Esophagus mucosa (tissue), 1 donor: ENCODE measurements around the gene STON2. TPM values are rescaled to one million over a fixed set of nuclear protein-coding genes. Genes with fewer than 3 reads are reported as not detected.
A peak's percentile ranks its signal among the peaks of the same experiment; 100 is the strongest.
"Not testable (repeated sequence)": the region's sequence is repeated elsewhere in the genome, so short reads cannot be mapped to it uniquely, and the experiment has no call there.

Experiments used
- ATAC-seq: fragments of 200-7000 bp; cut with Tn5 transposase; one replicate; pipeline ENCODE4 v1.9.1; 2020
- total RNA-seq: library from RNA; stranded (reverse); gene quantifications from one replicate; pipeline ENCODE4 v1.2.4, GENCODE V29; 2023
- donor health status: DM: yes; HTN: yes; CAD: no.

The STON2 gene
- total RNA-seq, 1 donor from 2014 or later: 54.0 TPM

DNA sequence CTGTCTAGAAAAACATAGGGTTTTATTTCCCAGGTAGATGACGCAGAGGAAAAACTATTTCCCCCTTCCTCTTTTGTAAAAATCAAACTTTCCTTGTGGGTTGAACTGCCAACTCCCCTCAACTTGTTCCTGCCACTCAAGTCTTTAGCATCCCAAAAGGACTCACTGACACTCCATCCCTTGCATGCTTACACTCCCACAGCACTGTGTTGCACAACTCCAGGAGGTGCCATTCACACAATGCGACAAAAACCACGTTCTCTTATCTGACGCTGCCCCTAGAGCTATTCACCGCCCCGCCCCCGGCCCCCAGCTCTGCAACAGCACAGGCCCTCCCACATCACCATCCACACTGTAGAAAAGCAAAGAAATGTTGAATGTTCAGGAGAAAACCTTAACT is 16.9 kb upstream of the STON2 start:
- ATAC-seq: no peak

DNA sequence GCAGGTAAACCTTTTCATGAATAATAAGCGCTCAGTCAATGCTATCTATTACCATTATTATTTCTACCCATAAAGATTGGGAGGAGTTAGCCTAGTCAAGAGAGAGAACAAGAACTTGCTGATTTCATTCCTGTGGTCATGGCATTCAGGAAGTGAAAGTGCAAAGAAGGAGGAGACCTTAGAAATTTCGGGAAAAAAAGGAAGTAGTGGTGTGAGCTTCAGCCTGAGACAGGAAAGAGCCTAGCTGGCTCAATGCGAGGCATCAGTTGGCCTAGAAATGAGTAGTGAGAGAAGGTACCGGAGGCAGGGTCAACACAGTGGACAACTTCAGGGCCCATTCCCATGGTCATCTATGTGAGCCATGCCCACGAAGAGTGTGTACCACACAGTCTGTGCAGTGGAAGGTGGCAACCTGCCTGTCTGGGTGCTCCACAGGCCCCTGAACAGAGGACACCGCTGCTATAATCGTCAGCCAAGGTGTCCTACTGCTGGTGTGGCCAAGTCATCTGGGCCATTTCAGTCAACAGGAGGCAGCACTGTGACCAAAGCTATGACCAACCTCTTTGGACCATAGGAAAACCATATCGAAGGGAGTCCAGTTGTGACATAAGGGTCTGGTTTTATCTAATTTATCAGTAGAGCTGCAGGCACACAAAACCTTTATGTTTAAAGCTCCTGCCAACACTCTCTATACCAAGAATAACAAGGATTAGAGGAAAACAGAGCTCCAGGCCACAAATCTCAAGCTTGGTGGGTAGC is 16.2 kb upstream of the STON2 start:
- no peak for ATAC-seq

DNA sequence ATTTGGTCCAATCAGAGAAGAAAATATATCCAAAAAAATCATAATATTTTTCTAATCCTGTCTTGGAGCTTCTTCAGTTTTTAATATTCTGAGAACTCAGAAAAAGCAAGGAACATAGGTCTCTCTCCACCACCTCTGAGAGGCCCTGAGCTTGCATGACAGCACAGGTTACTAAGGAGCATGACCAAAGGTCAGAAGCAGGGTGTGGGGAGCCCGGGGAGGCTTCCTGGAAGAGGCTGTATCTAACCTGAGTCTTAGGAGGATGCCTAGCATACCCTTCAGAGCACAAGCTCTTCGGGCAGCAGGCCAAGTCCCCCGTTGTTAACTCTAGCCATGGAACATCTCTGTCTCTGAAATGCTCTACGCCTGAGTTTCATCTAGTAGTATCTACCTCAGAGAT is 15.7 kb upstream of the STON2 start:
- ATAC-seq: no peak

DNA sequence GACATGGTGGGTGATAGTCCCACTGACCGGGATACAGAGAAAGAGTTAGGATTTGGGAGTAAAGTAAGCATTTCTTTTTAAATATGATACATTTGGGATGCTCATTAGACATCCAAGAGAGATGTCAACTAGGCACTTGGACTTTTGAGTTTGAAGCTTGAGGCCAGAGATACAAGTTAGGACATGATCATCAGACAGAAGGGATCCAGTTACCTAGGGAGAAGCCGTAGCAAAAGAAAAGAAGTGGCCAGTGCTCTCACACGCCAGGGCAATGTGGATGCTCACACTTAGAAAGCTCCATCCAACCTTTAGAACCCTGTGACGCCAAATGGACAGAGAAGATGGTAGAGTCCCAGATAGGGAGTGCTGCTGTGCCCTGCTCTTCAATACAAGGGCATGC is 14.0 kb upstream of the STON2 start:
- ATAC-seq: no peak

DNA sequence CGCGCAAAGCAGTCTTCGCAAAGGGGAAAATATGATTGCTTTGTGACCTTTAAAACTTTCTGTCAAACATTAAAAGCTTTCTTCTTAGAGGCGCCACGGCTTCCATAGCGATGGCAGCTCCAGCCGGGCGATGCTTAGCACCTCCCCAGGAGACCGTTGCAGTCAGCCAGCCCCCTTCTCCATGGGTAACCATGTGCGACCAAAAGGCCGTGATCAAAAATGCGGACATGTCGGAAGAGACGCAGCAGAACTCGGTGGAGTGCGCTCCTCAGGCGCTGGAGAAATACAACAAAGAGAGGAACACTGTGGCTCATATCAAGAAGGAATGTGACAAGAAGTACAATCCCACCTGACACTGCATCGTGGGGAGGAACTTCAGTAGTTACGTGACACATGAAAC is 12.7 kb upstream of the STON2 start:
- no peak for ATAC-seq

DNA sequence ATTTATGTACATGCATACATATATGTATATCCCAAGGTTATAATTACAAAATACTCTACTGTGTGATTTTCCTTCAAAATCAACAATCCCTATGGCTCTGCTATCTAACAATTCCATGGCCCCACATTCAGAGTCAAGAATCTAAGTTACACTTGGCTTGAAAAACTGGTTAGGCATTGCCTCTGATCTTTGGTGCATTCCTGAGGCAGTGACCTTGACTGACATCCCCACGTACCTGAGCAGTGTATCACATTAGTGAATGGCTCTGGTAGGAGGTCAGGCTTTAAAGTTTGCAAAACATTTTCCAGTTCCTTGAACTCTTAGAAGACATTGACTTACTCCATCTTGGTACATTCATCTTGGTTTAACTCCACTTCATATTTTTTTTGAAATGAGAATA is 8.5 kb upstream of the STON2 start:
- ATAC-seq: peak; percentile 82

DNA sequence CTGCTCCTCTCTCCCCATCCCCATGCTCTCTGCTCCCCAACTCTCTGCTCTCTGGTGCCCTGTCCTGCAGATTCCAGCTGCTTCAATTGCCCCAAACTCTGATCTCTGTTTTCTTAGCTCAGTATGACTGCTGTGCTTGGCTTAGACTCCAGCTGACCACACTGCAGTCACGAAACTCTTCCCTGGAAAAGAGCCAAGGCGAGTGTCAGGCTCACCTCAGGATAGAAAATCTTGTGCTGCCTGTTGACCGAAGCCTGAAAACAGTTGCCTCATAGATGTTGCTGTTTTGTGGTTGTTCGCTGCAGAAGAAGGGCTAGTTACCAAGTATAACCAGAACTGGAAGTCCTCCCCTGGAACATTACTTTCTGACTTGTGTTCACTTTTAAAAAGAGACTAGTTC is 6.7 kb upstream of the STON2 start:
- peak; percentile 19 for ATAC-seq

DNA sequence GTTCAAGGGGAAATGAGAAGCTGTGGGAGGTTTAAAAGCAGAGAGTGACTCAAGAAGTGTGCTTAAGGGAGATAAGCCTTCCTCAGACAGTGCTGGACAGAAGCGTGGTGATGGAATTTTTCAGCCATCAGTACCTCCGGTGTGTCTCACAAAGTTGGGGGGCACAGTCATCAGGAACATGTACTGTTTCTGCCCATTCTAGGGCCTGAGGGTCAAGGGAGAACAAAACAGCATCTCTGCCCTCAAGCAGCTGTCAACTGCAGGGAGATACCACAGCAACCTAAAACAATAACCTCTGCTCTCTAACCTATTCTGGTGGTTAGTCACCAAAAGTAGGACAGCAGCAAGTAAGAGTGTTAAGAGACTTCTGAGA is 2.0 kb upstream of the STON2 start:
- no peak for ATAC-seq

DNA sequence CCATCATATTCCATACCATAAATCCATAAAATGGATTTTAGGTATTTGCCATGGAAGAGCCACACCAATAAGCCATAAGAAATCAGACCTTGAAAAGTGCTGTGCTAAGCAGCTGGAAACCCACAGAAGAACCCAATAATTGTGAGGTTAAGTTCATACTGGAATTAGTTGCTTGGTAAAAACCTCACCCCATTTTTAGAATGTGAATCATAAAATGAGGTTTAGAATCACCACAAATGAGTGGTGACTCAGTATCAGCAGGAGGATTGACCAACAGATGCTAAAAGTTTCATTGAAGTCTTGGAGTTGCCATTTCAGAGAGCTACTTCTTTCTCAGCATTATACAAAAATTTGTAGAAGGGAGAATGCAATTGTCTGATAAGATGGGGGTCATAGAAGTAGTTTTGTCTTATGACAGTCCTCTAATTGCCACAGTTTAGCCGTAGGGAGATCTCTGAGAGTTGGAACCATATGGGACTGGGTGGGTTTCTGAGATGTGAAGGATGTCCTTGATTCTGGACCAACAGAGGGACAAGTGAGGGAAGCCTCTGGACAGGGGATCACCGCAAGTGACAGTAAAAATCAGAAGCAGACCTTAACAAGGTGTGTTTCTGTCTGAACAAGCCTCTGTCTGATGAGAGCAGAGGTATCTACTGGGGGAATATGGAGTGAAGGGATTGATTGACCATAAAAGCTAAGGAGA is 1.4 kb upstream of the STON2 start:
- peak; percentile 80 for ATAC-seq

DNA sequence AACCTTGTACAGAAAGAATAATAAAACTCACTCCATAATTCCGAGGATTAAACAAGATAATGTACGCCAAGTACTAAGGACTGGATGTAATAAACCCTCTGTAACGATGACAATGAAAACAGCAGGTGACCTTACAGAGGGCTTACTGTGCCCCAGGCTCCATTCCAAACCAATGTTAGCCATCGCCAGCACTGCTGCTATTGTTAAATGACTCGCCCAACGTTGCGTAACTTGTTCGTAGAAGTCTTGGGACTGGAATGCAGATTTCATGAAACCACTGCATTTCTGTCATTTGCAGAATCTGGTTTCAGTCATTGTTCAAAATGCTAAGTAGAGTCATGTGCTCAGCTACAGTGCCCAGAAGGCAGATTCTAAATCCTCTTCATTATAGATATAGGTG is 728 bp upstream of the STON2 start:
- ATAC-seq: peak; percentile 90

DNA sequence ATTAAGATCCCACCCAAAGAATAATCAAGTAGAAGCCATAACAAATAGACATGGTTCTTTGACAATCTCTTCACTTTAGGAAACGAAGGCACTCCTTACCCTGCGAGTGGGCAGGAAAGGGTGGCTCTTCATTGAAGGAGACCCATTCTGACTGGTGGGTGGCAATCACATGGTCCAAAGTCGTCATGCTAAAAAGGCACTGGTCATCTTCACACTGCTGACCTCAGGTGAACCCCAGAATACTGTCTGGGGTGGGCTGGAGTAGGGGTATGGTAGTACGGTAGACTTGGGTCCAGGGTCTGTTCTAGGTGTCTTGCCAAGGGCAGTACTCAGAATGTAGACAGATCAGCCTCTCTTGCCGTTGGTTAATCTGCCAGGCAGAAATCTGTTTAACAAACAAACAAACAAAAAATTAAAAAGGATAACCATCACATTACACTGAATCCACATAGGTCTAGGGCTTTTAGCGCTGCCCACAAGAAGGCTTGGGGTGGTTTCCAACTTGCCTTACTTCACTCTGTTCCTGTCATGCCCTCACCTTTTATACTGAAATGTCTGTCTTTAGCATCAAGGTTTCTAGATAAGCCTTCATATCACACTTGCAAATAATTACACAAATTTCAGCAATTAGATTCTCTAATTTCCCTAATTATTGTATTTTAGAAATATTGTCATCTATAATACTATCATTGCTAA is 1.8 kb downstream of the STON2 start:
- no peak for ATAC-seq

DNA sequence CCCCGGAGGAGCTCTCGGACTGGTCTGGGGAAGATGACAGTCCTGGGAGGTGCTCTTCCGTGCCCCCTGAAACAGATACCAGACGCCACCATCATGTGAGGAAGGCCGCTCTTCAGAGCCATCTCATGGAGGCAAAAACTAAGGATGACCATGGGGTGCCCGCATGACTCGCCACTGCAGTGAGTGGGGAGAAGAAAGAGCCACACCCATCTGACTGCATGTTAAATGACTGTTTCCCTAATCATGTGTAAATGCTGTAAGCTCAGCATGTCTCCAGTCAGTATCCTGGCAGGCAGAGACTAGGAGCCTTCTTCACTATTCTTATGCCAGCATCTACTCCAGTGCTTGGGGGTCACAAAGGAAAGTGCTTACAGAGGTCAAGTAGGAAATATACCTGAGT is 4.0 kb downstream of the STON2 start:
- peak; percentile 43 for ATAC-seq

DNA sequence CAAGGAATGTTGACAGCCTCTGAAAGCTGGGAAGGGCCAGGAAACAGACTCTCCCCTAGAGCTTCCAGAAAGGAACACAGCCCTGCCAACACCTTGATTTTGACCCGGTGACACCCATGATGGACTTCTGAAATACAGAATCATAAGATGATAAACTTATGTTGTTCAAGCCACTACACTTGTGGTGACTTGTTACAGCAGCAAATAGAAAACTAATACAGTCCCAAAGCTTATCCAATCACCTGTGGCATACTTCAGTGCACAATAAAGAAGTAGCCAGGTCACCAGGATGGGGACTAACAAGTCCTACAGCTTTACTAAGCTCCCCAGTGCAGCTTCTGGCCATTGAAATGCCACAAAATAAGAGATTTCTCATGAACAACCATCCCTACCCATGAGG is 5.4 kb downstream of the STON2 start:
- peak; percentile 11 for ATAC-seq

DNA sequence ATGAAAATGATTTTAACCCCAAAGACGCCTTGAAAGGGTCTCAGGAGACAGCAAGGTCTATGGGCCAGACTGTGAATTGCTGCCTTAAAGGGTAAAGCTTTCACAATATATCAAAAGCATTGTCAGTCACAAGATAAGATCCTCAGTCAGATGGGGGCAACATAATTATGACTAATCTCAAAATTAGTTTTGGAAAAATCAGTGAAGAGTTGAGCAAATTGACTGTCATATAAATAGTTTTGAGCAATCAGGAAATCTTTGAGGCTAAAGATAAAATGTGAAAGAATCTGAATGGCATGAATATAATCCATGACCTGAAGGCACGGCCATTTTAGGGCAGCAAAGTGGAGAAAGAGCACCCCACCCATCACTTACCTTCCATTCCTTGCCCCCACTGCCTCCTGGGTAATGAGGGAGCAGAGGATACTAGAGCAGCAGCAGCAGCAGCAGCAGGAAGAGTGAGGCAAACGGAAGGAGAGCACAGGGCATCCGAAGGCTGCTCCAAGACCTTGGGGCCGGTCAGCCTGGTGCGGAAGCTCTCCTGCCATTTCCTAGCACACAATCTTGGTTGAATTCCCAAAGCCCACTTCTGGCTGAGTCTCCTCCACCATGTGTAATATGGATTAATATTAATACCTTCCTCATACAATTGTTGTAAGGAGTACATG is 7.0 kb downstream of the STON2 start:
- ATAC-seq: no peak

DNA sequence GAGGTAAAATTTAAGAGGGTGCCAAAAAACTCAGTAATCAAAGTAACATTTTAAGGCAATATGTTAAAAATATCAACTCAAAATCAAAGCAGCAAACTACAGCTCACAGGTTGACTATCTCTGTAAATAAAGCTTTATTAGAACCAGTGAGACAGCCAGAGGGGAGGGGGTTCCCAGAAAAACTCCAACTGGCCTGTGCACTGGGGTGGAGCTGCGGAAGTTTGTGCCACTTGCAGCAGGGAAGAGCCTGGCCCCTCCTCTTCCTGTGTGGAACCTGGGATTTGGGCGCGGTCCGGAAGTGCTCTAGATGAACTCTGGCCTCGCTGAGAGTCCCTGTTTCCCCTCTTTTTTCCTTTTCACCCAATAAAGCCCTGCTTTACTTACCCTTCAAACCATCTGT is 8.1 kb downstream of the STON2 start:
- no peak for ATAC-seq

DNA sequence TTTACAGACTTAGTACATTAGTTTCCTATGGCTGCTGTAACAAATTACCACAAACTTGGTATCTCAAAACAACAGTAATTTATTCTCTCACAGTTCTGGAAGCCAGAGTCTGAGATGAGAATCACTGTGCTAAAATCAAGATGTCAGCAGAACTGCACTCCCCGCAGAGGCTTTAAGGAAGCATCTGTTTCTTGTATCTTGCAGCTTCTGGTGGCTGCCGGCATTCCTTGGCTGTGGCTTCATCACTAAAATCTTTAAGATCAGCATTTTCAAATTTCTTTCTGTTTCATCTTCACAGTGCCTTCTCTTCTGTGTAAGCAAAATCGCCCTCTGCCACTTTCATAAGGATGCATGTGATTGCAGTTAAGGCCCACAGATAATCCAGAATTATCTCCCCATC is 9.4 kb downstream of the STON2 start:
- ATAC-seq: no peak

DNA sequence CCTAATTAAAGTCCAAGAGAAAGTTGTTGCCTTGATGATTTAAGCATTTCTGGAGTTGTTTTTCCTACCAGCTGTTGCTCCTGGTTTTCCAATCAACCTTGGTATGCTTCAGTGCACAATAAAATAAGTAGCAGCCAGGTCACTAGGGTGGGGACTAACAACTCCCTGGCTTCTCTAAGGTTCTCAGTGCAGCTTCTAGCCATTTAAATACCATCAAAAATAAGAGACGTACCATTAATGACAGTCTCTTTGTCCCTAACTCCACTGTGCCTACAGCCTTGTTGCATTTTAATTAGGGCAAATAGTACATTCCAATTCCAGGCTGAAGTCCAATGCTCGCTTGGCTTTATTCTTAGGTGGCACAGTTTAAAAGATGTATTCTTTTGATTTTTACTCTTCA is 11.8 kb downstream of the STON2 start:
- no peak for ATAC-seq

DNA sequence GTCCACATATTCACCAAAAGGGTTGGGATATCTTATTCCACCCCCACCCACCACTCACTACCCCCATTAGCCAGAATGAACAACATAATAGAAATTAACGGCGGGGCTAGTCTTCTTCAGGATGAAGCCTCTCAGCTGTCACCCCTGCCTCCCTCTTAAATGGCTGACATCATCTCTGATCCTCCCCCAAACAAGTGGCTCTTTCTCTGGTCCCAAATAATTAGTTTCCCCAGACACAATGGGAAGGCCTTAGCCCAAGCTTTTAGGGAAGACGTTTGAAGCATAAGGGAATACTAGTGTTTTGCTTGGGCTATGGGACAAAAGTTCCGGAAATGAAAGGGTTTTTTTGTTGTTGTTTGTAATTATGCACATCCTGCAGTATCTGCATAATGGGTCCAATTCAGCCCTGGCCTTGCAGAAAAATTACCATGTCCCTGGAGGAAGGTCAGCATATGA is 13.8 kb downstream of the STON2 start:
- no peak for ATAC-seq

DNA sequence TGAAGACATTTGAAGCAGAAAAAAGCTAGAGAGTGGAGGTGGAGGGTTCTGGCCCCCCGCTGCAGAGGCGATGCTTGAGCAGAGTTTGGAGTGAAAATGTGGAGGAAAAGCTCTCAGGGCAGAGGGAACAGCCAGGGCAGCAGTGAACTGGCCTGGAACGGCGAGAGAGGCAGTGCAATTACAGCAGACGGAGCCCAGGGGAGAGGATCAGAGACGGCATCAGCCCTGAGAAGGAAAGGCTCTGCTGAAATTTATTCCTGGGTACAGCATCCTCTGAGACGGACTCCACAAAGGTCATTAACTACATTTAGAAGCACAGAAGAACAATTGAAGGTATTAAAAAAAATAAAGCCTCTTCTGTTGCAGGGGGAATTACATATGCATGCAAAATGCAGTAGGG is 14.2 kb downstream of the STON2 start:
- ATAC-seq: no peak

DNA sequence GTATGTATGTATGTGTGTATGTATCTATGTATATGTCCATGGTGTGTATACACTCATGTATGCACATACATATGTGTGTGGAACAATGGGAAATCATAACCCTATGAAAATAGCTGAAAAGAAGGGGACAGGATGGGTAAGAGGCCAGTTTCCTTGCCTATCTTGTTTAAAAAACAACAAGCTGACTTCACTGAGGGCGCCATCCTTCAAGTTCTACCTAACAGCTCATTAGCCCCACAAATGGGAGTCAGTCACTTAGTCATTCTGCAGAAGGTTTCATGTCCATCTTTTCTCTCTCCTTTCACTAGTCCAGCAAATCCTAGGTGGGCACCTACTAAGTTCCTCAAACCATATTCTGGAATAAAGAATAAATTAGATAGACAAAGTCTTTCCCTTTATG is 14.7 kb downstream of the STON2 start:
- ATAC-seq: no peak

DNA sequence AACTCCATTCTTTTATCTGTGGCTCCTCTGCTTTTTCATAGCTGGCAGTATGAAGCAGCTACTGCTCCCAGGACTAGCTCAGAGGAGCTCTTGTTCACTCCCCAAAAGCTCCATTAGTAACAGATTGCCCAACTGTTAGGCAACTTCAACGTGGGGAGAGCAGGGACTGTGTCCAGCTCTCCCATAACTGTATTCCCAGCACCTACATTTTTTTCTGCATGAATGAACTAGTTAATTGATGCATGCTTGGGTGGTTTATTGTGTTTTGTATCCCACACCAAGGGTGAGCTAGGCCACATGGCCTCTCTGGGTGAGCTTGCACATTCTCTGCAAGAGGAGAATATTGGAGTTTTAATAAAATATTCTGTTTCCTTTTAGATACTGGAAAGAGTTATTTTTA is 15.2 kb downstream of the STON2 start:
- peak; percentile 68 for ATAC-seq

DNA sequence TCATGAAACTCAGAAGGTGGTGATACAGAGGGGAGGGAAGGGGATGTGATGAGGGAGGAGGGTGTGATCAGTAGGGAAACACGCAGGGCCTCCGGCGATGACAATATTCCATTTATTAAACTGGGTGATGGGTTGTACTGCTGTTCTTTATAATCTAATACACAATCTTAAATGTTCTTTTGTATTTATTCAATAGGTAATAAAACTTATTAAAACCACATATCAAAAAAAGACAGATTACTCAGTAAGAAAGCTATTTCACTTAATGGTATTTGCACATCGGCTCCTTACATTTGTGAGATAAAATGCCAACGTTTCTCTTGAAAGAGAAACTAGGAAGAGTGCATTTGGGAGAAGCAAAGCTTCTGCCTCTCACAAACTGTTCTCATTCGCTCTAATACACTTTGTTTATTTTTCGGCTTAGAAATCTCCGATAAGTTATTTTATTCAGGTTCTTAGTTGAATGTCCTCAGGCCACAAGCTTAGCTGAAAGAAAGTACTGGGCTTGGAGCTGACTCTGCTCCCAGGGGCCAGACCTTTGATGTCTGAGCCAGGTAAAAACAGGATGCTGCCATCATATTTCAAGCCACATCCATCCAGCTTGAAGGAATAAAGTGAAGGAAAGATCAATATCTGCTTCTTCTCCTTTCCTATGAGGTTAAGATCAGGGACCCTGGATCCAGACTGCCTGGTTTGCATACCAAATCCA is 17.5 kb downstream of the STON2 start:
- ATAC-seq: peak; percentile 48

DNA sequence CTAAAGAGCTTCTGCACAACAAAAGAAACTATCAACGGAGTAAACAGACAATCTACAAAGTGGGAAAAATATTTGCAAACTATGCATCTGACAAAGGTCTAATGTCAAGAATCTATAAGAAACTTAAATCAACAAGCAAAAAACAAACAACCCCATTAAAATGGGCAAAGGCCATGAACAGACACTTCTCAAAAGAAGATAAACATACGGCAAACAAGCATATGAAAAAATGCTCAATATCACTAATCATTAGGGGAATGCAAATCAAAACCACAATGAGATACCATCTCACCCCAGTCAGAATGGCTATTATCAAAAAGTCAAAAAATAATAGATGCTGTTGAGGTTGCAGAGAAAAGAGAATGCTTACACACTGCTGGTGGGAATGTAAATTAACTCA is 20.1 kb downstream of the STON2 start:
- not testable (repeated sequence) for ATAC-seq
